RWPE2 (cell line): Measurements from ENCODE around the gene SLC6A6.

Source experiments
- ATAC-seq: fragments of 200-7000 bp; cut with Tn5 transposase; 3 replicates; pipeline ENCODE4 v1.9.1; 2021; ENCODE audit warnings: low read depth
- DNase-seq: peaks from one replicate; pipeline ENCODE4 v3.0.0-alpha.2; 2020; ENCODE audit warnings: low spot score
- H3K27ac ChIP-seq: fragments of 450-650 bp; 2 replicates; pipeline ENCODE4 v1.5.1; 2017; ENCODE audit warnings: mild to moderate bottlenecking; ENCODE audit not compliant: poor library complexity, severe bottlenecking
- H3K27me3 ChIP-seq: fragments of 250-450 bp; sonication (Bioruptor Pico); 2 replicates; pipeline ENCODE4 v1.5.1; 2021; ENCODE audit warnings: mild to moderate bottlenecking, moderate library complexity; ENCODE audit not compliant: insufficient read depth, poor library complexity, severe bottlenecking
- H3K36me3 ChIP-seq: fragments of 250-450 bp; sonication (Bioruptor Pico); 2 replicates; pipeline ENCODE4 v1.5.1; 2020; ENCODE audit warnings: low read depth, mild to moderate bottlenecking, moderate library complexity
- H3K4me1 ChIP-seq: fragments of 250-450 bp; sonication (Bioruptor Pico); 2 replicates; pipeline ENCODE4 v1.5.1; 2021; ENCODE audit warnings: mild to moderate bottlenecking, moderate library complexity; ENCODE audit not compliant: insufficient read depth, poor library complexity, severe bottlenecking
- H3K4me3 ChIP-seq: fragments of 250-450 bp; sonication (Bioruptor Pico); 2 replicates; pipeline ENCODE4 v1.5.1; 2021; ENCODE audit warnings: mild to moderate bottlenecking, moderate library complexity; ENCODE audit not compliant: severe bottlenecking
- H3K9me3 ChIP-seq: fragments of 250-450 bp; sonication (Bioruptor Pico); 2 replicates; pipeline ENCODE4 v1.5.1; 2021; ENCODE audit warnings: mild to moderate bottlenecking, moderate library complexity; ENCODE audit not compliant: severe bottlenecking
- TF ChIP-seq, protein P1 (sequence below): fragments of 450-650 bp; IDR thresholded peaks from one replicate; pipeline ENCODE4 v1.5.1; 2017; ENCODE audit warnings: mild to moderate bottlenecking, moderate library complexity; ENCODE audit not compliant: poor library complexity, severe bottlenecking

Gene SLC6A6

GRCh38 chr3:14410503-14411165 is 8.2 kb downstream of the SLC6A6 start:
- Histone ChIP-seq H3K4me1 (peaks cover 26% of the 10 kb centered on the region), H3K36me3 (no peaks in the 10 kb centered on the region), H3K4me3 (no peak overlapping the region), H3K27me3 (no peaks in the 10 kb centered on the region), H3K27ac (no peak overlapping the region), H3K9me3 (no peaks in the 10 kb centered on the region)
- no peak for DNase-seq
- TF ChIP-seq, protein P1, sequence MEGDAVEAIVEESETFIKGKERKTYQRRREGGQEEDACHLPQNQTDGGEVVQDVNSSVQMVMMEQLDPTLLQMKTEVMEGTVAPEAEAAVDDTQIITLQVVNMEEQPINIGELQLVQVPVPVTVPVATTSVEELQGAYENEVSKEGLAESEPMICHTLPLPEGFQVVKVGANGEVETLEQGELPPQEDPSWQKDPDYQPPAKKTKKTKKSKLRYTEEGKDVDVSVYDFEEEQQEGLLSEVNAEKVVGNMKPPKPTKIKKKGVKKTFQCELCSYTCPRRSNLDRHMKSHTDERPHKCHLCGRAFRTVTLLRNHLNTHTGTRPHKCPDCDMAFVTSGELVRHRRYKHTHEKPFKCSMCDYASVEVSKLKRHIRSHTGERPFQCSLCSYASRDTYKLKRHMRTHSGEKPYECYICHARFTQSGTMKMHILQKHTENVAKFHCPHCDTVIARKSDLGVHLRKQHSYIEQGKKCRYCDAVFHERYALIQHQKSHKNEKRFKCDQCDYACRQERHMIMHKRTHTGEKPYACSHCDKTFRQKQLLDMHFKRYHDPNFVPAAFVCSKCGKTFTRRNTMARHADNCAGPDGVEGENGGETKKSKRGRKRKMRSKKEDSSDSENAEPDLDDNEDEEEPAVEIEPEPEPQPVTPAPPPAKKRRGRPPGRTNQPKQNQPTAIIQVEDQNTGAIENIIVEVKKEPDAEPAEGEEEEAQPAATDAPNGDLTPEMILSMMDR: no peak
- peak; percentile 49 for ATAC-seq

GRCh38 chr3:14411166-14411526 is 8.7 kb downstream of the SLC6A6 start:
- Histone ChIP-seq H3K4me3 (no peak overlapping the region), H3K27me3 (no peaks in the 10 kb centered on the region), H3K9me3 (no peaks in the 10 kb centered on the region), H3K27ac (no peak overlapping the region), H3K36me3 (no peaks in the 10 kb centered on the region), H3K4me1 (peaks cover 26% of the 10 kb centered on the region)
- TF ChIP-seq, protein P1: no peak
- no peak for DNase-seq
- ATAC-seq: no peak

DNA sequence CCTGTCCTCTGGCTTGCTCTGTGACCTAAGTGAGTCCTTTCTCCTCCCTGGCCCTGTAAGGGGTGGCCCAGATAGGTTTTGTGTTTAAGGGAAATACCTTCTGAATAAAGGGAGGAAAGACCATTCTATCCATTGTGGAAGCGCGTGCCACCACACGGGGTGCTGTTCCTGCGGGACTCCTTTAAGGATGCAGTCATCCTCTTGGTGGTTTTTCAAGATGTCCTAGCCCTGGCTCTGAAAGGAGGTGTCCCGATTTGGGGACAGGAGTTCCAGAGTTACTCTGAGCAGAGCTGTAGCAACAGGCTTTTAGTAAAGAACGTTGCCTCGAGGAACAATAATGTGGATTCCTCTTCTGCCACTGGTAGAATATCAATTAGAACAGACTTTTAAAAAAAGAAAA is 9.6 kb downstream of the SLC6A6 start:
- Histone ChIP-seq H3K9me3 (no peaks in the 10 kb centered on the region), H3K4me1 (peaks cover 26% of the 10 kb centered on the region), H3K27ac (no peak overlapping the region), H3K36me3 (no peaks in the 10 kb centered on the region), H3K27me3 (no peaks in the 10 kb centered on the region), H3K4me3 (no peak overlapping the region)
- TF ChIP-seq, protein P1: no peak
- DNase-seq (no peak), ATAC-seq (no peak)

DNA sequence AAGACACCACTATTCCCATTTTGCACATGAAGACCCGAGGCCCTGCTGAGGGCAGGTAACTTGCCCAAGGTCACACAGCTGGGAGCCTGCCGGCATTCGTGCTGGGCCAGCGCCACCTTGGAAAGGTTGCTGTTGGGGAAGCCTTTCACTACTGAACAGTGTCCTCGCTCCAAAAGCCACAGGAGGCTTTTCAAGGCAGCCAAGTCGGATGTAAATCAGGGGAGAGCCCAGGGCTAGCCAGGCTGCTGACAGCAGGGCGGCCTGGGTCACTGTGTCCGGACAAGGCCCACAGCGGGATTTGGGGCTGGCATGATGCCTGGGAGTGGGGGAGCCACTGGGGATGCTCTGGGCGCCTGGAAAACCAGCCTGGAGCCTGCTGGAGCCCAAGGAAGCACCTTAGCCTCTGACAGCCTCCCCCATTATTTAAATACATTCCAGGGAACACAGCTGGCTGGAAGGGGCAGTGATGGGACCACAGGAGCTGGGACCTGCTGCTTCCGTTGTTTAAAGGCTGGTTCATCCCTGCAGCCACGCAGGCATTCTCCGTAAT is 10.5 kb downstream of the SLC6A6 start:
- no peak overlapping the region for H3K4me3 ChIP-seq
- no peaks in the 10 kb centered on the region for H3K9me3 ChIP-seq
- peaks cover 26% of the 10 kb centered on the region for H3K4me1 ChIP-seq
- no peak for DNase-seq
- no peak for ATAC-seq
- H3K36me3 ChIP-seq: no peaks in the 10 kb centered on the region
- H3K27ac ChIP-seq: peak overlapping the region; percentile 40
- TF ChIP-seq, protein P1: no peak
- no peaks in the 10 kb centered on the region for H3K27me3 ChIP-seq

DNA sequence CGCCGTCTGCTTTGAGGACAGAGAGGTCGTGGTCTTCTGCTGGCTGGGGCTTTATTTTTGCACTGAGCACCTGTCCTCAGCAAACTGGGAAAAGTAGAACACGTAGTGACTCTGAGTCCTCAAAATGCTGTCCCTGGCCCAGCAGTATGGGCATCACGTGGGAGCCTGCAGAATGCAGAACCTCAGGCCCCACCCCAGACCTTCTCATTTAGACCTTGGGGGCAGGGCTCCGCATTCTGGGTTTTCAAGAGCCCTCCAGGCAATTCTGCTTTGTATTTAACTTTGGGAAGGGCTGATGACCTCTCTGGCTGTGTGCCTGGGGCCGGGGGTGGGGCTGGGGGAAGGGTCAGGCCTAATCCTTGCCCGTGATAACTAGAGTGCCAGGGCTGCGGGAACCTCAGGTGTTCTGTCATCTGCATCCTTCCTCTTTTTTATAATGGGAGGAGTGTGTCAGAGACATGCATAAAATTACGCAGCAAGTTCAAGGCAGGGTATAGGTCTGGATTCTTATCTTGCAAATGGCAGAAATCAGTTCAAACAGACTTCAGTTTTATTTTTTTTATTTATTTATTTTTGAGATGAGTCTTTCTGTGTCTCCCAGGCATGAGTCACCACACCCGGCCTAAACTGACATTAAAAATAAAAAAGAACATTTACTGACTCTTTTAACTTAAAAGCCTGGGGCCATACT is 11.1 kb downstream of the SLC6A6 start:
- no peaks in the 10 kb centered on the region for H3K36me3 ChIP-seq
- peak overlapping the region; percentile 40 for H3K27ac ChIP-seq
- TF ChIP-seq, protein P1: no peak
- no peaks in the 10 kb centered on the region for H3K9me3 ChIP-seq
- peak; percentile 39 for ATAC-seq
- no peaks in the 10 kb centered on the region for H3K27me3 ChIP-seq
- no peak for DNase-seq
- peaks cover 26% of the 10 kb centered on the region for H3K4me1 ChIP-seq
- no peak overlapping the region for H3K4me3 ChIP-seq
